Fibroblast of the aortic adventitia (primary cell): ENCODE results near the gene MAN2A1. TPM values are rescaled to one million over a fixed set of nuclear protein-coding genes. Genes with fewer than 3 reads are reported as not detected.
A peak's percentile ranks its signal among the peaks of the same experiment; 100 is the strongest.

ENCODE experiments used
- DNase-seq: peaks from one replicate; pipeline ENCODE4 v3.0.0-alpha.2; 2010; ENCODE audit warnings: low read depth
- H3K4me3 ChIP-seq: 2 replicates; pipeline ENCODE4 v1.5.1; 2011; ENCODE audit warnings: low read depth, mild to moderate bottlenecking, control low read depth, low read length, moderate library complexity
- total RNA-seq: library from RNA; depleted of rRNA; stranded (reverse); fragments of >200 nt; gene quantifications from 2 replicates; pipeline ENCODE4 v1.2.3, GENCODE V29; 2012; ENCODE audit warnings: low replicate concordance
- TF ChIP-seq, protein P1 (sequence below): IDR thresholded peaks from 2 replicates; pipeline ENCODE4 v1.5.1; 2011; ENCODE audit warnings: mild to moderate bottlenecking, low read length, control low read depth, inconsistent platforms; ENCODE audit not compliant: insufficient read depth

Gene MAN2A1
- total RNA-seq, 1 donor, result 62.3 TPM

DNA sequence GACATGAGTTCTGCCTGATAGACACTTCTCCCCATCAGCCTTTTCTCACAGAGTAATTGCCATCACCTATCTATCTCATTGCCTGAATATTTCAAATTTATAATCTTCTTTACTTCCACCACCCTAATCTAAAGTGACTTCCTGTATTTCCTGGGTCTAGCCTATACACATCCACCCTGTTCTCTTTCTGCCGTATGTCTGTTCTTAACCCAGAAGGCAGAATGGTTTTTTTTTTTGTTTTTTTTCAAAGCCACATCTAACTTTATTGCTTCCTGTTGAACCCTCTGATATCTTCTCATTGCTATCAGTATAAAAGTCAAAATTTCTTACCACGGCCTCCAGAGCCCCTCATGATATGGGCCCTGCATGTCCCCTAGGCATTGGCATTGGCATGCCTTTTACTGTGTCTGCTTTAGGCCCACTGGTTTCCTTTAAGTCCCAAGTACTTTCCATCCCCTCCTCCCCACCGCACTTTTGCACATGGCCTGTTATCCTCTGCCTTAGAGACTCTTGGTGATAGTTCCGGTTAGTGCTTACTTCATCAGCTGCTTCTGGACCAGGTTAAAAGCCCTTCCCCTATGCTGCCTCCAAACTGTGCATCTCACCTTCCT, 159.9 kb downstream of the MAN2A1 start:
- no peak for DNase-seq
- no peak overlapping the region for H3K4me3 ChIP-seq
- TF ChIP-seq, protein P1, sequence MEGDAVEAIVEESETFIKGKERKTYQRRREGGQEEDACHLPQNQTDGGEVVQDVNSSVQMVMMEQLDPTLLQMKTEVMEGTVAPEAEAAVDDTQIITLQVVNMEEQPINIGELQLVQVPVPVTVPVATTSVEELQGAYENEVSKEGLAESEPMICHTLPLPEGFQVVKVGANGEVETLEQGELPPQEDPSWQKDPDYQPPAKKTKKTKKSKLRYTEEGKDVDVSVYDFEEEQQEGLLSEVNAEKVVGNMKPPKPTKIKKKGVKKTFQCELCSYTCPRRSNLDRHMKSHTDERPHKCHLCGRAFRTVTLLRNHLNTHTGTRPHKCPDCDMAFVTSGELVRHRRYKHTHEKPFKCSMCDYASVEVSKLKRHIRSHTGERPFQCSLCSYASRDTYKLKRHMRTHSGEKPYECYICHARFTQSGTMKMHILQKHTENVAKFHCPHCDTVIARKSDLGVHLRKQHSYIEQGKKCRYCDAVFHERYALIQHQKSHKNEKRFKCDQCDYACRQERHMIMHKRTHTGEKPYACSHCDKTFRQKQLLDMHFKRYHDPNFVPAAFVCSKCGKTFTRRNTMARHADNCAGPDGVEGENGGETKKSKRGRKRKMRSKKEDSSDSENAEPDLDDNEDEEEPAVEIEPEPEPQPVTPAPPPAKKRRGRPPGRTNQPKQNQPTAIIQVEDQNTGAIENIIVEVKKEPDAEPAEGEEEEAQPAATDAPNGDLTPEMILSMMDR, result no peak

DNA sequence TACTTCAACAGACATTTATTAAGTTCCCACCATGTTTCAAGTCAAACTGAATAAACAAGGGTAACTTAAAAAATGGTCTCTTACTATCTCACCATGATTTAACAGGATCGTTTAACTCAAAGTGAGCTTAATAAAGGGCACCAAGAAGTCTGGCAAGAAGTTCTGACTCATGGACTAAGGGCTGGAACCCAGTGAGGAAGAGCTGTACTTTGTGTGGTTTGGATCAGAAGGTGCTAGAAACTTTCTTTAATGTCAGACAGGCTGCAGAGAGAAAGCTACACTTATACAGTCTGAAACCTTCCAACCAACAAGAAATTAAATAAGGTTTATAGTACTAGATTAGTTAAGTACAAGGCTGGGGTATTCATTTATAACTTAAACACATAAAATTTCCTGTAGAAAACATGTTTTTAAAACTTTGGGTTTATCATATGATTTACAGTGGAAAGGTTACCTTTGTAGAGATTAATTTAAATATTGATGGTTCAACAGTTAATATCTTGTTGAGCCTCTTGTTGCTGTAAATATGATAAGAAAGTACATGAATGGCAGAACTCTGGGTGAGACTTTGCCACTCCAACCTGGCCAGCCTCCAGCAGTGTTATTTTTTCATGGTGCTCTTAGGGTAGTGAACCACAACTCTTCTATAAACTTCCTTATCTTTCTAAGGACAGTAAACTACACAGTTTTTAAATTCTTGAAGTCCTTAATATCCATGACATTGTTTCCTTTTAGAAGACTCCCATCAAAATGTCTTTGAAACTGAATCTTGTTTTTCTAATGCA, 162.8 kb downstream of the MAN2A1 start:
- H3K4me3 ChIP-seq, result no peak overlapping the region
- peak; percentile 28 for DNase-seq
- TF ChIP-seq, protein P1, result no peak

DNA sequence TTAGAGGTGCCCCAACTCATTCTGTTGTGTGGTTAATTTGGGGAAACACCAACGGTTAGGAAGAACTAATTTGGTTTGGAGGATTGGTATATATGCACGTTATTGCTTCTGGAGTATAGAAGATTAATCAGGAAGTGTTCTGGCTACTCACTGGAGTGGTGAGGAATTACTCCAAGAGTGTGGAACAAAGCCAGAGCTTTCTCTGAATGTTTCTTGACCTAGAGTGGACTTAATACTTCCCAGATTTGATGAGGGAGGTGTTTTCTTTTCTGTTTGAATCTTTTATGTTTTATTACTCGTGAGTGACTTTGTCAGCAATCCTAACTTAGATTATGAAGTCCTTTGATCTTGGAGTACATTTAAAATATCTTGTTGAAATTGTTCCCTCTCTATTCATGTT, 163.7 kb downstream of the MAN2A1 start:
- H3K4me3 ChIP-seq, result no peak overlapping the region
- TF ChIP-seq, protein P1, result no peak
- peak; percentile 49 for DNase-seq

DNA sequence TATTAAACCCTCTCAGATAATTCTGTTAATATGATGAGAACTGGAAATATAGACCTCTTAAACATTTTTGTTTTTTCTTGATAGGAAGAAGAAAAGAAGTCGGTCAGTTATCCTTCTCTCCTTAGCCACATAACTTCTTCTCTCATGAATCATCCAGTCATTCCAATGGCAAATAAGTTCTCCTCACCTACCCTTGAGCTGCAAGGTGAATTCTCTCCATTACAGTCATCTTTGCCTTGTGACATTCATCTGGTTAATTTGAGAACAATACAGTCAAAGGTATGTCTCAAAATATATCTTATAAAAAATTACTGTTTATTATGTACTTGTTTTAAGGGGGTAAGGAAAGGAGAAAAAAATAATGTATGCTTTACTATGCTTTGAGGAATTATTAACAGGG, 165.3 kb downstream of the MAN2A1 start:
- no peak overlapping the region for H3K4me3 ChIP-seq
- TF ChIP-seq, protein P1, result no peak
- DNase-seq, result no peak

DNA sequence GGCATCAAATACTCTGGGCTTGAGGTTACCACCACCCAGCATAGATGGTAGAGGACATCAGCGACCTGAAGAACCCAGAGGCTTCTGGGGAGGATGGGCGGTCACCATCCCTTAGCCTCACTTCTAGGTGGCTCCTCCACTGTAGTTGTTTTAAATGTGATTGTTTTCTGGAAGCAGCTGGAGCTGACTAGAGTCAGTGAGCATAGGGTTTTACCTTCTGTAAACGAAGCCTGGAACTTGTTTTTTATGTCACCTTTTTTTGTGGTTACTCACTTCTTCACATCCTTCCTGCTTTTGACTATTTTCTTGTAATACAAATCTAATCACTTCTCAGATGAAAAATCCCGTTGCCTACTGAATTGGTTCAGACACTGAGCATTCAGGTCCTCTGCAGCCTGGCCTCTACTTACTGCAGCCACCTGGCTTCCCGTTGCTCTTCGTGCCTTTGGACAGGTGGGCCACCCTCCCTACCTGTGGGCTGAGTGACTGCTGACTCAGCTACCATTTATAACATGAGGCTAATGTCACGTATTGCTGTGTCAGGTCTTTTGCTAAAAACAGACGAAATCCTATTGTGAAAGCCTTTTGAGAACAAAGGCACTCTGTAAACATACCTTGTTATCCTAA, 167.8 kb downstream of the MAN2A1 start:
- H3K4me3 ChIP-seq, result no peak overlapping the region
- TF ChIP-seq, protein P1, result no peak
- no peak for DNase-seq

DNA sequence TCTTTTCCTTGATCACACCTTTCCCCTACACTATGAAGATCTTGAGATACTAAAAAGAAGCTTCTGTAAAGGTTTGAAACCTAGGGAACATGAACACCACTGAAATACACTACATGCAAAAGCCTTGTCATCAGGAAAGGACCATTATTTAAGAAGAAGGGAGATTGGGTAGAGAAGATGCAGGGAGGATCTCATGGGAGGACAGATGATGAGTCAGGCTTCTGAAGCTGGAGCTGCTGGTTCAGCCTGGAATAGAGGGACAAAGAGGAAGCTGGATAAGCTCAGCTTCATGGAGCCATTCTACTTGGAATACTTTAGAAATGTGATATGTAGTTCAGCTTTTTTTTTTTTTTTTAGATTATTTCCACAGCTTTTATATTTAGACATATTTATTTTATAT, 169.8 kb downstream of the MAN2A1 start:
- H3K4me3 ChIP-seq, result no peak overlapping the region
- TF ChIP-seq, protein P1, result no peak
- peak; percentile 10 for DNase-seq
